IPS-18c (cell line): Measurements from ENCODE around the gene STK24.

ENCODE experiments used
- H3K4me3 ChIP-seq: 2 replicates; pipeline ENCODE4 v1.7.0; 2013; ENCODE audit warnings: low read depth, mild to moderate bottlenecking, low read length, moderate library complexity; ENCODE audit not compliant: insufficient read depth
- H3K9me3 ChIP-seq: one replicate; pipeline ENCODE4 v1.6.1; 2013; ENCODE audit warnings: mild to moderate bottlenecking, low read length, moderate library complexity; ENCODE audit not compliant: control insufficient read depth, insufficient read depth

The STK24 gene

GRCh38 chr13:98411617-98412265 is 165.2 kb downstream of the STK24 start:
- Histone ChIP-seq H3K4me3 (no peak overlapping the region), H3K9me3 (no peaks in the 10 kb centered on the region)

GRCh38 chr13:98411013-98411412 is 165.9 kb downstream of the STK24 start:
- no peak overlapping the region for H3K4me3 ChIP-seq
- no peaks in the 10 kb centered on the region for H3K9me3 ChIP-seq

GRCh38 chr13:98410612-98411011 is 166.3 kb downstream of the STK24 start:
- Histone ChIP-seq H3K9me3 (no peaks in the 10 kb centered on the region), H3K4me3 (no peak overlapping the region)

GRCh38 chr13:98409281-98409680 is 167.6 kb downstream of the STK24 start:
- no peaks in the 10 kb centered on the region for H3K9me3 ChIP-seq
- H3K4me3 ChIP-seq, result no peak overlapping the region

GRCh38 chr13:98407575-98407974 is 169.3 kb downstream of the STK24 start:
- no peaks in the 10 kb centered on the region for H3K9me3 ChIP-seq
- H3K4me3 ChIP-seq, result no peak overlapping the region

GRCh38 chr13:98406971-98407370 is 169.9 kb downstream of the STK24 start:
- Histone ChIP-seq H3K4me3 (no peak overlapping the region), H3K9me3 (no peaks in the 10 kb centered on the region)

GRCh38 chr13:98406427-98406826 is 170.5 kb downstream of the STK24 start:
- H3K9me3 ChIP-seq, result no peaks in the 10 kb centered on the region
- no peak overlapping the region for H3K4me3 ChIP-seq

- Histone ChIP-seq H3K9me3 (no peaks in the 10 kb centered on the region), H3K4me3 (no peak overlapping the region)
Observed at GRCh38 chr13:98405690-98406344, 171.1 kb downstream of the STK24 start.

GRCh38 chr13:98405107-98405571 is 171.8 kb downstream of the STK24 start:
- no peak overlapping the region for H3K4me3 ChIP-seq
- no peaks in the 10 kb centered on the region for H3K9me3 ChIP-seq

GRCh38 chr13:98403076-98403475 is 173.8 kb downstream of the STK24 start:
- H3K9me3 ChIP-seq, result no peaks in the 10 kb centered on the region

GRCh38 chr13:98401934-98402333 is 175.0 kb downstream of the STK24 start:
- Histone ChIP-seq H3K4me3 (no peak overlapping the region), H3K9me3 (no peaks in the 10 kb centered on the region)

More at GRCh38 chr13:98403076-98403475, 173.8 kb downstream of the STK24 start:
- H3K4me3 ChIP-seq, result no peak overlapping the region

GRCh38 chr13:98399756-98400155 is 177.2 kb downstream of the STK24 start:
- no peaks in the 10 kb centered on the region for H3K9me3 ChIP-seq
- no peak overlapping the region for H3K4me3 ChIP-seq

- no peaks in the 10 kb centered on the region for H3K9me3 ChIP-seq
- no peak overlapping the region for H3K4me3 ChIP-seq
Observed at GRCh38 chr13:98398581-98398980, 178.3 kb downstream of the STK24 start.

GRCh38 chr13:98397861-98398260 is 179.0 kb downstream of the STK24 start:
- no peaks in the 10 kb centered on the region for H3K9me3 ChIP-seq
- no peak overlapping the region for H3K4me3 ChIP-seq

- no peak overlapping the region for H3K4me3 ChIP-seq
- no peaks in the 10 kb centered on the region for H3K9me3 ChIP-seq
Observed at GRCh38 chr13:98397221-98397620, 179.7 kb downstream of the STK24 start.

GRCh38 chr13:98396071-98396710 is 180.7 kb downstream of the STK24 start:
- Histone ChIP-seq H3K4me3 (no peak overlapping the region), H3K9me3 (no peaks in the 10 kb centered on the region)
